Gastrocnemius medialis (tissue), 4 donors: ENCODE data around the gene CCDC134.

ENCODE experiments used
- POLR2A ChIP-seq, 2 donors: fragments of 450-650 bp; IDR thresholded peaks; one replicate each; pipeline ENCODE4 v1.6.1; 2017; ENCODE audit warnings: antibody characterized with exemption in 2 of 2, mild to moderate bottlenecking in 2 of 2, moderate library complexity in 2 of 2
- TF ChIP-seq, protein P1 (sequence below), 5 experiments: fragments of 450-650 bp in 3 of 5; fragments of 200-600 bp in 2 of 5; sonication (generic) in 2 of 5; IDR thresholded peaks in 4 of 5; conservative IDR thresholded peaks in 1 of 5; 1 replicate in 4 of 5; 2 replicates in 1 of 5; pipeline ENCODE4 v1.5.1; 2016 to 2019; ENCODE audit warnings: antibody characterized with exemption in 5 of 5, mild to moderate bottlenecking in 3 of 5, moderate library complexity in 3 of 5

DNA sequence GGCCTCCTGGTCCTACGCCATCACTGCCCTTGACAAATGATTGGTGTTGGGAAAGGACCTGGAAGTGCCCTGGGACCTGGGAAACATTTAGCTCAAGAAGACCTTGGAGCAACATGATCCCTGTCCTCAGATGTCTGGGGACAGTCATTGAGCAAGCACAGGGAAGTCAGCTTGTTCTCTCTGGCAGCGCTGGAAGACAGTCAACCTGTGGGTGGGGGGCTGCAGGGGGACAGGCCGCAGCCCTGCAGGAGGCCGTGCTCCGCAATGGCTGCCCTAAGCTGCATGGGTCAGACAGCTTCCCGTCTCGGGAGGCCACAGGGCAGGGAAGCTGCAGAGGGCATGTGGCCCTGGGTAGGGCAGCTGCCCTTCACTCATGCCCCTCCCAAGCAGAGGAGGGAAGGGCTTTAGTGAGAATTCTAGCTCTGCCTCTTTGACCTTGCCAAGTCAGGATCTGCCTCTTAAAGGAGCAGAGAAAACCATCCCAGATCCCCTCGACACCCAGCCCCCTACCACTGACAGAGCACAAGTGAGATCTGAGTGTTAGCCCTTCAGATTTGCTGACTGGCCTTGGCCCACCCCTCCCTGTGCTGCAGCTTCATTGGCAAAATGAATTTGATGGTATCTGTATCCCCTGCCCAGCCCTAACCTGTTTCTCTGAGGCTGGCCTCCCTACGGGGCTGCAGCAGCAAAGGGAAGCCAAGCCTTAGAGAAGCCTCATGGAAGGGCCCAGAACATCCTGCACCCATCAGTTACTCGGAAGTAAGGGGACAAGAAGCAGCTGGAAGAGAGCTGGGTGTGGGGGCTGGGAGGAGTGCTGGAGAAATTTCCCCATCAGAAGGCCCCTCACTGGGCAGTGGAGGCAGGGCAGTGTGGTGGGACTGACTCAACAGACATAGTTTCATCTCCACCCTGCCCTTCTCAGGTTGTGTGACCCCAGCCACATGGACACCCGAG is 26.2 kb downstream of the CCDC134 start:
- TF ChIP-seq POLR2A (IDR thresholded peaks at IDR 0.05), result no peak
- TF ChIP-seq, protein P1, sequence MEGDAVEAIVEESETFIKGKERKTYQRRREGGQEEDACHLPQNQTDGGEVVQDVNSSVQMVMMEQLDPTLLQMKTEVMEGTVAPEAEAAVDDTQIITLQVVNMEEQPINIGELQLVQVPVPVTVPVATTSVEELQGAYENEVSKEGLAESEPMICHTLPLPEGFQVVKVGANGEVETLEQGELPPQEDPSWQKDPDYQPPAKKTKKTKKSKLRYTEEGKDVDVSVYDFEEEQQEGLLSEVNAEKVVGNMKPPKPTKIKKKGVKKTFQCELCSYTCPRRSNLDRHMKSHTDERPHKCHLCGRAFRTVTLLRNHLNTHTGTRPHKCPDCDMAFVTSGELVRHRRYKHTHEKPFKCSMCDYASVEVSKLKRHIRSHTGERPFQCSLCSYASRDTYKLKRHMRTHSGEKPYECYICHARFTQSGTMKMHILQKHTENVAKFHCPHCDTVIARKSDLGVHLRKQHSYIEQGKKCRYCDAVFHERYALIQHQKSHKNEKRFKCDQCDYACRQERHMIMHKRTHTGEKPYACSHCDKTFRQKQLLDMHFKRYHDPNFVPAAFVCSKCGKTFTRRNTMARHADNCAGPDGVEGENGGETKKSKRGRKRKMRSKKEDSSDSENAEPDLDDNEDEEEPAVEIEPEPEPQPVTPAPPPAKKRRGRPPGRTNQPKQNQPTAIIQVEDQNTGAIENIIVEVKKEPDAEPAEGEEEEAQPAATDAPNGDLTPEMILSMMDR (IDR thresholded peaks at IDR 0.05 in 4 of 5, conservative IDR thresholded peaks at IDR 0.05 in 1 of 5), result no peak
